Spleen (tissue), 11 donors: ENCODE measurements around the gene PVALB. TPM values are rescaled to one million over a fixed set of nuclear protein-coding genes. Genes with fewer than 3 reads are reported as not detected.
A peak's percentile ranks its signal among the peaks of the same experiment; 100 is the strongest.

Experiments used
- DNase-seq: peaks from one replicate; pipeline ENCODE4 v3.0.0-alpha.2; 2020
- H3K27ac ChIP-seq, 8 donors: fragments of 200-600 bp; sonication (generic) in 7 of 8; 1 replicate in 4 of 8; 2 replicates in 4 of 8; pipeline versions ENCODE4 v1.5.0 to v1.8.0; 2016 to 2021; ENCODE audit warnings: inconsistent platforms in 4 of 8, mild to moderate bottlenecking in 4 of 8, moderate library complexity in 1 of 8
- H3K27me3 ChIP-seq, 7 donors: fragments of 200-600 bp; sonication (generic) in 6 of 7; replicated peaks in 1 of 7; 1 replicate in 4 of 7; 2 replicates in 3 of 7; pipeline versions ENCODE4 v1.5.0 to v1.8.0; 2016 to 2021; ENCODE audit warnings: inconsistent platforms in 3 of 7, mild to moderate bottlenecking in 1 of 7
- H3K36me3 ChIP-seq, 6 donors: fragments of 200-600 bp; sonication (generic) in 5 of 6; 1 replicate in 4 of 6; 2 replicates in 2 of 6; pipeline versions ENCODE4 v1.5.0 to v1.8.0; 2016 to 2021; ENCODE audit warnings: inconsistent platforms in 2 of 6
- H3K4me1 ChIP-seq, 6 donors: fragments of 200-600 bp; sonication (generic) in 5 of 6; 1 replicate in 3 of 6; 2 replicates in 3 of 6; pipeline versions ENCODE4 v1.5.0 to v1.8.0; 2016 to 2021; ENCODE audit warnings: inconsistent platforms in 3 of 6
- H3K4me3 ChIP-seq, 8 donors: fragments of 200-600 bp; sonication (generic) in 7 of 8; 1 replicate in 4 of 8; 2 replicates in 4 of 8; pipeline versions ENCODE4 v1.5.0 to v1.8.0; 2016 to 2021; ENCODE audit warnings: inconsistent platforms in 4 of 8, mild to moderate bottlenecking in 4 of 8, moderate library complexity in 2 of 8
- H3K9me3 ChIP-seq, 8 donors: fragments of 200-600 bp; sonication (generic) in 7 of 8; 1 replicate in 4 of 8; 2 replicates in 4 of 8; pipeline versions ENCODE4 v1.5.0 to v1.8.0; 2016 to 2021; ENCODE audit warnings: inconsistent platforms in 4 of 8
- POLR2A ChIP-seq, 3 donors: fragments of 450-650 bp; IDR thresholded peaks; one replicate each; pipeline ENCODE4 v1.5.1; 2017; ENCODE audit warnings: antibody characterized with exemption in 3 of 3, mild to moderate bottlenecking in 1 of 3
- POLR2AphosphoS5 ChIP-seq, 3 donors: sonication (generic); formaldehyde crosslinking; IDR thresholded peaks; one replicate each; pipeline ENCODE4 v1.5.1; 2017; ENCODE audit warnings: antibody characterized with exemption in 3 of 3
- WGBS, 5 donors: extraction: QIAGEN DNeasy Blood & Tissue Kit in 3 of 5; methylation state at CpG; one replicate each; pipeline versions ENCODE4 v1.1.5 to v1.1.7; 2013 to 2018; 5-methylcytosine and 5-hydroxymethylcytosine counted together
- intact Hi-C: fragments of 100-400 bp; cut with DNase I; formaldehyde crosslinking; loops from one replicate; pipeline ENCODE4 v1.15.0; 2023; ENCODE audit warnings: low total_unique reads
- polyA plus RNA-seq, 3 donors: library from polyadenylated mRNA; stranded (reverse); fragments of 200-250 nt; gene quantifications; one replicate each; pipeline ENCODE4 v1.2.1, GENCODE V29; 2013
- total RNA-seq, 7 donors: library from RNA; depleted of rRNA in 3 of 7; stranded (reverse); fragments of >200 nt in 3 of 7; fragmentation: NEBNext Ultra II Directional in 4 of 7; extraction: Animal tissue kit (Norgen Biotek cat#: 25700) in 4 of 7; gene quantifications; one replicate each; pipeline versions ENCODE4 v1.1.0 to v1.2.1, GENCODE V29; 2016 to 2021
- TF ChIP-seq, protein P1 (sequence below), 11 experiments: fragments of 200-600 bp in 7 of 11; fragments of 450-650 bp in 4 of 11; sonication (generic) in 4 of 11; IDR thresholded peaks in 8 of 11; conservative IDR thresholded peaks in 3 of 11; 1 replicate in 7 of 11; 2 replicates in 4 of 11; pipeline versions ENCODE4 v1.4.0 to v1.8.0; 2016 to 2021; ENCODE audit warnings: antibody characterized with exemption in 11 of 11, inconsistent platforms in 4 of 11, mild to moderate bottlenecking in 1 of 11
- donor health status: healthy with polysubstance abuse.
- donor health status: DM: no; HTN: no; CAD: no; lungs with moderate emphysema.
- donor health status: DM: no; HTN: no; CAD: no.
- donor health status: Bipolar disorder and iron deficiency.
- donor health status: healthy.
- donor health status: DM: no; HTN: no; CAD: no.
- donor health status: DM: yes; HTN: yes; CAD: no.

Gene PVALB
- total and polyA plus RNA-seq, 10 donors = 0.52 to 3.2 (median 1.00) TPM; not detected in 2

DNA sequence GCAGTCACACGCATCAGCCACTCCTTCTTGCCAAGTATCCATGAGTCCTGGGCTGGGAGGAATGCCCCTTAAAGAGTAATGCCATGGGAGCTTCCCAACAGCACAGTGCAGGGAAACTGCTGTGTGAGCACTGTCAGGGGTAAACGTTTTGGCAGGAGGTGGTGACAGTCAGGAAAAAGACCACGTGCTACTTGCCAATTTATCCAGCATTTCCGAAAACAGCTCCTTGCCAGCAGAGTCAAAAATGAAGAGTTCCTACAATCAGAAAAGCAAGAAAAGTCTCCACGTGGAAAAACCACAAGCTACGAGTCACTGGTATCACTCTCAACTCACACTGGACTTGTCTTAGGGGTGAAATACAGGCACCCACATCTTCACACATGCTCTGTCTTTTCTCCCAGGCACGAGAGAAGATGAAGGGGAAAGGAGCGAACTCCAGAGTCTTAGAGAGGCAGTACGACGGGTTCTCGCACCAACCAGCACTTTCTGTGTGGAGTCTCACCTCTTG is 50.8 kb downstream of the PVALB start:
- no peak for DNase-seq
- intact Hi-C loops = loop anchor here (5.0 to 10.0 kb wide), 2 partner anchors 86 to 221 kb away; no protein-coding TSS in a partner anchor

DNA sequence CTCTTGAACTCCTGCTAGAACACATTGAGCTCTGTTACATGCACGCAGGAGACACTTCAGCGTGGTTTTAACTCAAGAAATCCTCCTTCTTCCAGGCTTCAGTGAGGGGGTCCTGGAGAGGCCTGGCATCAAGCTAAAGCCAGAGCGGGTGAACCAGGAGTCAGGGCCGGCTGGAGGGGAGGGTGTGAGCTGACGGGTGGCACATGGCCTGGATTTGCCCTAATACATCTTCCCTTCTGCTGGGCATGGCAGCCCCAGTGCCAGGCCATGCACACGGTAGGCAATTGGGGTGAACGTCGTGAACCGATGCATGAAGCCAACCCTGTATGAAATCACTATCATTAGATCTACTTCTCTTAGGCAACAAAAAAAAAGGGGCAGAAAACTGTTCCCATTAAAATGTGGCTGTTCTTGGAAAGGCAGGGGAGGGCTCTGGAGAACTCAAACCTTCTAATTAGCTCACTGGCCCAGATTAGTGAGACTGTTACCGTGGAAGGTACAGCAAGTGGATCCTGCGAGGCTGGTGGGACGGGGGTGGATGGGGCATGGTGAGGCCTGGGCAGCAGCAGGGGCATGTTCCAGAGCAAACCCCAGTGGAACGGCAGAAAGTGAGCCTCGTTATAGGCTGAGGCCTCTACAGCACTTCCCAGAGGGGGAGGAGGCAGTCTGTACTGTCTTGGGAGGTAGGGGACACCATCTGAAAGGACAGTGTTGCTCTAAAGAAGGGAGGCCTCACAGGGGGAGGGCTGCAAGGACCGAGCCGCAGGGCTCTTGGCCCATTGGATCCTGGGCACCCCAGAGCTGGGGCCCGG is 51.5 kb downstream of the PVALB start:
- intact Hi-C loops = loop anchor here (5.0 to 10.0 kb wide), 2 partner anchors 87 to 221 kb away; no protein-coding TSS in a partner anchor
- DNase-seq = peak; percentile 17

More for the DNA sequence above, 50.8 kb downstream of the PVALB start:
- Histone ChIP-seq H3K27me3 (no peaks in the 10 kb centered on the region), H3K4me3 (no peak overlapping the region), H3K36me3 (peaks cover 0 to 64% (median 14%) of the 10 kb centered on the region in 6 donors), H3K9me3 (no peaks in the 10 kb centered on the region), H3K27ac (no peak overlapping the region), H3K4me1 (peaks cover 0 to 13% (median 5%) of the 10 kb centered on the region in 6 donors)
- TF ChIP-seq POLR2AphosphoS5 (IDR thresholded peaks at IDR 0.05) (no peak), POLR2A (IDR thresholded peaks at IDR 0.05) (no peak)
- TF ChIP-seq, protein P1, sequence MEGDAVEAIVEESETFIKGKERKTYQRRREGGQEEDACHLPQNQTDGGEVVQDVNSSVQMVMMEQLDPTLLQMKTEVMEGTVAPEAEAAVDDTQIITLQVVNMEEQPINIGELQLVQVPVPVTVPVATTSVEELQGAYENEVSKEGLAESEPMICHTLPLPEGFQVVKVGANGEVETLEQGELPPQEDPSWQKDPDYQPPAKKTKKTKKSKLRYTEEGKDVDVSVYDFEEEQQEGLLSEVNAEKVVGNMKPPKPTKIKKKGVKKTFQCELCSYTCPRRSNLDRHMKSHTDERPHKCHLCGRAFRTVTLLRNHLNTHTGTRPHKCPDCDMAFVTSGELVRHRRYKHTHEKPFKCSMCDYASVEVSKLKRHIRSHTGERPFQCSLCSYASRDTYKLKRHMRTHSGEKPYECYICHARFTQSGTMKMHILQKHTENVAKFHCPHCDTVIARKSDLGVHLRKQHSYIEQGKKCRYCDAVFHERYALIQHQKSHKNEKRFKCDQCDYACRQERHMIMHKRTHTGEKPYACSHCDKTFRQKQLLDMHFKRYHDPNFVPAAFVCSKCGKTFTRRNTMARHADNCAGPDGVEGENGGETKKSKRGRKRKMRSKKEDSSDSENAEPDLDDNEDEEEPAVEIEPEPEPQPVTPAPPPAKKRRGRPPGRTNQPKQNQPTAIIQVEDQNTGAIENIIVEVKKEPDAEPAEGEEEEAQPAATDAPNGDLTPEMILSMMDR (IDR thresholded peaks at IDR 0.05 in 8 of 11, conservative IDR thresholded peaks at IDR 0.05 in 3 of 11) = no peak
- 81 to 92% (median 87%) methylated on average over 11 of the region's 11 CpGs for whole genome bisulfite sequencing, 5 donors

DNA sequence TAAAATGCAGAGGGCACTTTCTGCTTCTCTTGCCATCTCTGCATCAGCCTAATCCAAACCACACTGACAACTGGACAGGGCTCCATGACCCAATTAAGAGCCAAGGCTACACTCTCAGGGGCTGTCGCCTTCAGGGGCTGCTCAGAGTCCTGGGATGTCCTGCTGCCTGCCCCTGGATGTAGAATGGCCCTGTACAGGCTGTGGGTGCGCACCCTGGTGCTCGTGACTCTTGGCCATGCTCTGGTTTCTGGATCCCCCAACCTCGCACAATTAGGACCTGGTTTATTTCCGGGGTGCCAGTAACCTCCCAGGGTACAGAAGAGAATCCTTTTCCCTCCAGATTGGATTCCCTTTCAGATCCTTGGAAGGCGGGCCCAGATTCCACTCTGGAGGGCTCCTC is 52.2 kb downstream of the PVALB start:
- WGBS, 5 donors = 91 to 96% (median 95%) methylated on average over 6 of the region's 6 CpGs
- H3K9me3 ChIP-seq = no peaks in the 10 kb centered on the region
- H3K27me3 ChIP-seq = no peaks in the 10 kb centered on the region
- peak; percentile 19 for DNase-seq
- intact Hi-C loops = loop anchor here (5.0 to 10.0 kb wide), 2 partner anchors 88 to 220 kb away; no protein-coding TSS in a partner anchor
- H3K27ac ChIP-seq = no peak overlapping the region
- no peak for TF ChIP-seq POLR2AphosphoS5 (IDR thresholded peaks at IDR 0.05)
- H3K4me1 ChIP-seq = no peaks in the 10 kb centered on the region
- H3K36me3 ChIP-seq = peaks cover 0 to 67% (median 14%) of the 10 kb centered on the region in 6 donors
- no peak overlapping the region for H3K4me3 ChIP-seq

More for the DNA sequence above, 51.5 kb downstream of the PVALB start:
- WGBS, 5 donors = 89 to 97% (median 94%) methylated on average over 17 of the region's 17 CpGs
- no peak overlapping the region for H3K4me3 ChIP-seq
- peaks cover 0 to 67% (median 14%) of the 10 kb centered on the region in 6 donors for H3K36me3 ChIP-seq
- peaks cover 0 to 6% (median 2%) of the 10 kb centered on the region in 6 donors for H3K4me1 ChIP-seq
- no peak overlapping the region for H3K27ac ChIP-seq
- H3K27me3 ChIP-seq = no peaks in the 10 kb centered on the region
- no peaks in the 10 kb centered on the region for H3K9me3 ChIP-seq
- TF ChIP-seq POLR2A (IDR thresholded peaks at IDR 0.05) = no peak
- no peak for TF ChIP-seq POLR2AphosphoS5 (IDR thresholded peaks at IDR 0.05)
- TF ChIP-seq, protein P1 (IDR thresholded peaks at IDR 0.05 in 8 of 11, conservative IDR thresholded peaks at IDR 0.05 in 3 of 11) = no peak

DNA sequence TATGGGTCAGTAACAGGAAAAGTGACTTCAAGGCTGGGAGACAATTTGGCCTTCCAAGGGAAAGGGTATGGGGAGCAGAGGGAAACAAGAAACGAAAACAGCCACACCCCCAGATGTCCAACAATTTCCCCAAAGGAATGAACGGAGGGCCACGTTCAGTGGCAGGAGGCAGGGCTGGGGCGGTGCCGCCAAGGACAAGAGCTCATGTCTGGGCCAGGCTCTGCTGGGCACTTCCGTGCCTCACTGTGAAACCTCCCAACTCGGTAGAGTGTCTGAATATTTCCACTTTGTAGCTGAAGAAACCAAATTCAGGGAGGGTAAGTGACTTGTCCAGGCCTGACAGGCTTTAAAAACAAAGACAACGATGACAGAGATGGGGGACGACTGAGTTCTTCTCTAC is 52.8 kb downstream of the PVALB start:
- WGBS, 5 donors = 84 to 89% (median 88%) methylated on average over 9 of the region's 9 CpGs
- peak; percentile 47 for DNase-seq
- intact Hi-C loops = loop anchor here (10.0 kb wide), 1 partner anchor 219 kb away; no protein-coding TSS in a partner anchor
- H3K9me3 ChIP-seq = no peaks in the 10 kb centered on the region
- H3K27me3 ChIP-seq = no peaks in the 10 kb centered on the region
- no peak overlapping the region for H3K4me3 ChIP-seq
- no peak overlapping the region for H3K27ac ChIP-seq
- TF ChIP-seq, protein P1 (IDR thresholded peaks at IDR 0.05 in 8 of 11, conservative IDR thresholded peaks at IDR 0.05 in 3 of 11) = no peak
- TF ChIP-seq POLR2A (IDR thresholded peaks at IDR 0.05) = no peak
- TF ChIP-seq POLR2AphosphoS5 (IDR thresholded peaks at IDR 0.05) = no peak
- H3K36me3 ChIP-seq = peaks cover 0 to 67% (median 14%) of the 10 kb centered on the region in 6 donors
- H3K4me1 ChIP-seq = no peaks in the 10 kb centered on the region
